DMS114 treated with DMSO at 0.1 percent for 48 hours (cell line): ENCODE data around the gene GAD2.

Experiments used
- DNase-seq: peaks from one replicate; lab custom pipeline; 2025; ENCODE audit not compliant: unreplicated experiment; lab: John Stamatoyannopoulos, UW

The GAD2 gene

DNA sequence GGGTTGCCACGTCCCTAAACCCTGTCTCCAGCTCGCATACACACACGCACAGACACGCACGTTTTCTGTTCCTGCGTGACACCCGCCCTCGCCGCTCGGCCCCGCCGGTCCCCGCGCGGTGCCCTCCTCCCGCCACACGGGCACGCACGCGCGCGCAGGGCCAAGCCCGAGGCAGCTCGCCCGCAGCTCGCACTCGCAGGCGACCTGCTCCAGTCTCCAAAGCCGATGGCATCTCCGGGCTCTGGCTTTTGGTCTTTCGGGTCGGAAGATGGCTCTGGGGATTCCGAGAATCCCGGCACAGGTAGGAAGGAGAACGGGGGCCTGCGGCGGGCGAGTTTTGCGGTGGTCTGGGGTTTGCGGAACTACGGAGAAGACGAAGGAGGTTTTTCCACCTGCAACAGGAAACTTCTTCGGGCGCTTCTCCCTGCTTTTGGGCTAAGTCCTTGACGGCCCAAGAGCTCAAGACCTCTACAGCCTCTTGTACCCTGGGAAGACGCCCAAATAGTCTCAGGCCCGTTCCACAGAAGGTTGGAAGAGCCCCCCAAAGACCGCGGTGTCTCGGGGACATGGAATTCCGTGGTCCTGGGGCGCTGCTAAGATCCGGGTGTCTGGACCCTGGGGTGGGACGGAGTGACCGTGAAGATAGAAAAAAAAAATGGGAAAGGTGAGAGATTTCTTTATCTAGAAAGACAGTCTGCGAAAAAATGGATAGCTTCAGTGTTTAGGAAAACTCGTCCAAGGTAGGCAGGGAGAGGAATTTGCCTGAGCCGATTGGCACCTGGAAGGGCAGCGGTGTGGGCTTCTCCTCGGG lies at the start of gene GAD2:
Gene GAD2, plus strand, starts transcription at position 190 of the 811 bp plus-strand sequence. Its CDS starts 36 bp downstream, at position 226.
- no peak for DNase-seq

DNA sequence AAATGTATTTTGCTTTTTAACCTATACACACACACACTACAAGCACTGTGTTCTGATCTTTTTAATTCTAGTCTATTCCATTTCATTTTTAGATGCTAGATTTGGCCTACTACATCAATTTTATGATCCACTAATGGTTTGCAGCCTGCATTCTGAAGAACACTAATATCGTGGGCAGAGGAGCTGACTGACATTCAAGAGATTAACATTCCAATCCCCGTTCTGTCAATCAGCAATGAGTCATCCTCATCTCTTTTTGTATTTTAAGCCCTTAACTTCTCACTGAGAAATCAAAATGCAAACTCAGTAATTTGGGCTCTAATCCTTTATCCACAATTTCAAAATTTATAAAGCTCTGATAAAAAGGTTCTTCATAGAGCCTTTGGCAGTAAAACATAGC lies 47.1 kb upstream of the GAD2 start:
- DNase-seq: no peak

DNA sequence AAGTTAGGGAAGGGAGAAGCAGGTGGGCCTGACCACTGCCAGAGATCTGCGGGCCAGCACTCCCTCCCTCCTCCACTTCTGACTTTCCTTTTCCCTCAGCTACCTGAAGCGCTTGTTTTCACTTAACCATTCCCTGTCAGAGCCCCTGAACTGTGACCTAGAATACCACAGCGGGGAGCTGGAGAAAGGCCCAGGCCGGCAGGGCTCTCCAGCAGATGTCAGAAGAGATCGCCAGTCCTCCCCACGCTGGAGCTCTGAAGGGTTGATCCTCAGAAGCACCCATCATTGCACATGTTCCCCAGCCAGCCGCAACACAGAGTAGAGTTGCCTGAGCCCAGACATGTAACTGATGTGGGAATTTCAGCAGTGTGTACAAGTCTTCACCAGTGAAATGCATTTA lies 44.4 kb upstream of the GAD2 start:
- DNase-seq: no peak

DNA sequence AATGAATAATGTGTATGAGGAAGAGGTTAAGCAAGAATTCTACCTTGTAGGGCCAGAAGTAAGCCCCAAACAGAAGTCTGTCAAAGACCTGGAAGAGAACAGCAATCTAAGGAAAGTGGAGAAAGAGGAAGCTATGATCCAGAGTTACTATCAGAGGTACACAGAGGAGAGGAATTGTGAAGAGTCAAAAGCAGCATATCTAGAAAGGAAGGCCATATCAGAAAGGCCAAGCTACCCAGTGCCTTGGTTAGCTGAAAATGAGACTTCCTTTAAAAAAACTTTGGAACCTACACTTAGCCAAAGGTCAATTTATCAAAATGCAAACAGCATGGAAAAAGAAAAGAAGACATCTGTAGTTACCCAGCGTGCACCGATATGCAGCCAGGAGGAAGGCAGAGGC lies 42.7 kb upstream of the GAD2 start:
- no peak for DNase-seq

DNA sequence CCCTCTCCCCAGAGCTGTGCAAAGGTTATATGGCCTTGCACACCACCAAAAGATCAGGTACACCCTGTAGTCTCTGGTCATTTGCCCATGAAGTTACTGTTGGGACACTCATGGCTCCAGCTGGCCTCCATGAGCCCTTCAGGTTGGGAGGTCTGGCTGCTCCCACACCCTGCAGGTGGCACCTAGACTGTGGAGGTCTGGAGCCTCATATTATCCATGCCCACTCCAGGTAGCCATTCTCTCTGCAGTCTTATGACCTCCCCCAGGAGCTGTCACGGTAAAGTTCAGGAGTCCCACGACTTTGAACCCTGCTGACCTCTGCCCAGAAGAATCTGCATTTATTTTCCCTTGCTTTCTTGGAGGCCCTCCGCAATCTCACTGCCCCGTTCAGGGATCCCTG lies 39.2 kb upstream of the GAD2 start:
- DNase-seq: no peak

DNA sequence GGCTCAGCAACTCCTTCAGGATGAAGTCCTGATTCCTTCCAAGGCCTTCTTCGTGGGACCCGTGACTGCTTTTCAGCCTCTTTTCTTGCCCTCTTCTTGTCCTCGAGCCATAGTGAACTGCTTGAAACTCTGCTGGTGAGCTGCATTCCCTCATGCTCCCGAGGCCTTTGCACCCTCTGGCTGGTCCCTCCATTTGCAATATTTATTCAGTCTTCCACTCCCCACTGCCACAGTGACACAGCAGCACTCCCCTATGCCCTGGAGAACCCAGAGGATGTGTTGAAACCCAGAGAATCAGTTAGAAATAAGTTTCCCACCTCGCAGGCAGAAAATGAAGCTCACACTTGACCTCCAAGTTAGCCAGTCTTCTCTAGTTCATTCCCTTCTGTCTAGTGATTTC lies 22.3 kb upstream of the GAD2 start:
- no peak for DNase-seq

DNA sequence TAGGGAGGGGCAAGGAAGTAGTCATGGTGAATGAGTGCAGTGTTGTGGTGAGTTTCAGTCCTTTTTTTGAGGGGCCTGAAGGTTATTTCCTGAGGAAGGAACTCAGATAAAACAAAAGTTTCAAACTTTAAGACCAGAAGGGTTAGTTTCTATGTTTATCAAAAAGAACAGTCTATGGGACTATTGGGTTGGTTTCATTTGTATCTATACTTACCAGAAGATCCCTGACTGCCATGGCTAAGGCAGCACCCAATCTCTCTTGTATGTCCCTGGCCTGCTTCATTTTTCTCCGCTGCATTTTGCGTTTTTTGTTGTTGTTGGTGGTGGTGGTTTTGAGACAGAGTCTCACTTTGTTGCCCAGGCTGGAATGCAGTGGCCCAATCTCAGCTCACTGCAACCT lies 19.3 kb upstream of the GAD2 start:
- no peak for DNase-seq

DNA sequence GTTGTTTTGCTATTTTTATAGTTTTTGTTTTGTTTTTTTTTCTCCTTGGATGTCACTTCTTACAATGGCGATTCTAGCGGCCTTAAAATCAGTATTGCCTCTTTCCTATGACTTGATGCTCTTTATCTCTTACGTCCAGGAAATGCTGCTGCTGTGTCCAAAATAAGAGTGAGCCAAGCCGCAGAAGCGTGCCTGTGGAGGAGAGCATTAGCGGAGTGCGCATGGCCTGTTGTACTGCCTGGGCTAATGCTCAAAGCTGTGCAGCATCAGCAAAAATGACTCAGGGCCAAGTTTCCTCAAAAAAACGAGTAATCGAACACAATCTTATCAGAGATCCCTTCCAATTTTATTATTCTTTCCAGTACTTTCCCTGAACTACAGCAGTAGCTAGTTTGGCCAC lies 18.5 kb upstream of the GAD2 start:
- DNase-seq: no peak

DNA sequence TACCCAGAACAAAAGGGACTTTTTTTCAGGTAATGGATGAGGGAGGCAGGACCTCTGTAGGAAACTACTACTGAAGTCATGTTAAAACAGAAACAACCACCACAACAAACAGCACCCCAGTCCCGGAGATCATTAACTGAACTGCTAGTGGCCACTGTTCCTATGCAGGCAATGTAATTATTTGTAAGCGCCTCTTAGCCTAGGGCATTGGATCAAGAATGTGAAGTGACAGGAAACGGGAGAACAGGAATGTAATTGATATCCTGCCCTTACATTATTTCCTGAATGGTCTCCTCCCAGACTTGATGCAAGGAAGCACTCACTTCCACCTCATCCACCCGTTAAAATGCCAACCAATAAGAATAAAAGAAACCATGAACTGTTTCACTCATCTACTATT lies 16.7 kb upstream of the GAD2 start:
- no peak for DNase-seq

DNA sequence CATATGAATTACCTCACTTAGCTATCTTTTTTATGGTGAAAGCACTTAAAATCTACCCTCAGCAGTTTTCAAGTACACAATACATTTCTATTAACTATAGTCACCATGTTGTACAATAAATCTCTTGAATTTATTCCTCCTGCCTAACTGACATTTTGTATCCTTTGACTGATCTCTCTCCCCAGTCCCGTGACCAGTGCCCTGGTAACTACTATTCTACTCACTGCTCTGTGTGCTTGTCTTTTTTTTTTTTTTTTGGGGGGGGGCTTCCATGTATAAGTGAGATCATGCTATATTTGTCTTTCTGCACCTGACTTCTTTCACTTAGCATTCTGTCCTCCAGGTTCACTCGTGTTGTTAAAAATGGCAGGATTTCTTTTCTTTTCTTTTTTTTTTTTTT lies 11.4 kb upstream of the GAD2 start:
- no peak for DNase-seq

DNA sequence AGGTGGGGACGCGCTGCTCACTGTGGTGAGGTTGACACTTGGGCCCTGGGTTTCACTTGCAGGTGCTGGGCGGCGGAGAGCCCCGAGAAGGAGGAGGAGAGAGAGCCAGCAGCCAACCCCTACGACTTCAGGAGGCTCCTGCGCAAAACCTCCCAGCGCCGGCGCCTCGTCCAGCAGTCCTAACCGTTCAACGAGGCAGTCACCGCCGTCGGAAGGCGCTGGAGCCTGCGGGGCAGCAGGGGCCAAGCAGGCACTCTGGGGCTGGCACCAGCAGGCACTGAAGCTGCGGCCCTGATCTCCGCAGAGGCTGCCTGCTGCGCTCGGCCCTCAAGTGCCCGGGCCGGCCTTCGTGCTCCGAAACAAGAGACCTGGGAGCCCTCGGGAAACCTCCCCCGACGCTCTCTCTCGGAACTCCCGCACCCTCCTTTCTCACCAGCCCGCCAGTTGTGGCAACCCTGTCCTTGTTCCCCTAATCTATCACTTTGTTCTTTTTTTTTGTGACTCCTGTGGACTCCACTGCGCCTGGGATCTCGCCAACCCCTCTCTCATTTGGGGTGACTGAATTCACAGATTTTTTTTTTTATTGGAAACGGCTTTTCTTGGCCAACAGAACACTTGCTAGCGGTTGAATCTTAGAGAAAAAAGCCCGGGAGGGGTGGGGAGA lies 4.7 kb upstream of the GAD2 start:
- DNase-seq: no peak

DNA sequence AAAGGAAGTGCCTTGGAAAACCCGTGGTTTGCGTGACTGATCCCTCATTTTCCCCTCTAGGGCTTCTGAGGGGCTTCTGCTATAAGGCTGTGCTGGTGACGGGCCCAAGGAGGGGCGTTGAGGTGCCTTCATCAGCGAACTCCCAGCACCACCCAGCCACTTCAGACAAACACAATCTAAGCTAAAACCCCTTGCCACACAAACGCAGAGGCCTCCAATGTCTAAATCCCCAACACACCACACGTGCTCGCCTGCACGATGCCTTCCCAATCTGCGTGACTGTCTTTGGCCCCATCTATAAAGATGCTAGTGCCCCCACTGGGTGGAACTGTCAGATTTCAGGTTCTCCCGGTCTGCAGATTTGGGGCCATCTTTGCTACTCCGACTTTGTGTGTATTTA lies 4.1 kb upstream of the GAD2 start:
- no peak for DNase-seq

DNA sequence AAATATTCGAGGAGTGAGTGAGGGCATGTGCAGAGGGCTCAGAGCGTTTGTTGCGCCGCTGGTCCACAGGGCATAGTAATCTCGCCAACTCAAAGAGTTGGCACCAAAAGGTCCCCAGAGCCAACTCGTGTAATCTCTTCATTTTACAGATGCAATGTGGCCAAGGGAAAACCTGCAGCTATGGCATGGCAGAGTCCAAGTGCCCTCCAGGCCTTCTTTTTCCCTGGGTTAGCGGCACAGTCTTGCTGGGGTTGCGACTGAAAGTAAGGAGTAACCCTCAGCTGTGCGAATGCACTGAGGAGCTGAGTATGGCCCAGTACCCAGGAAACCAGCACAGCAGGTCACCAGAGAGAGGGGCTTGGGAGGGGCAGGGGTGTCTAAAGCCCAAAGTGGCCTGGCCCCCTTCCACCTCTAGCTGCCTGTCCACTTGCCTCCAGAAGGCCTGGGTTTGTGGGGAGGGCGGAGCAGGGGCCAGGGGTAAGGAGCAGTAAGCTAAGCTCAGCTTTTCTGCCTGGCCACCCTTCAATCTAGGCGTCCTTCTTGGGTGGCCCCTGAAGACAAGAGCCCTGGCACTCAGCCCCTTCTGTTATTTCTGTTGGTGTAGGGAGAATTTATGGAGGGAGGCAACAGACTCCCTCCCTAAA lies 3.3 kb upstream of the GAD2 start:
- DNase-seq: no peak

DNA sequence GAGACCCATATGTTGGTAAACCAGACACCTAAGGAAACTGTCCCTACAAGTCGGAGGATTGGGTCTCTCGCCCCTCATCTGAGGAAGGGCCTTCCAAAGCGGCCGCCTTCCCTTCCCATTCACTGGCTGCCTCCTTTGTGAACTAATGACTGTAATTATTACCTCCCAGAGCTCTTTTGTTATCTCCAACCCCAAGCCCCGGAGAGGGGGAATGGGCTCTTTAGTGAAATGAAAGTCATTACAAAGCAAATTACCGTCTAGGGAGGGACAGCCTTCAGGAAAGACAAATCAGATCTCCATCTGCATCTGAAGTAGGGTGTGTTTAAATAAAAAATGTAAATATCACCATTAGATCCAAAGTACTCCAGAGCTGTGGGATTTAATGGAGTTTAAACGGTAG lies 2.6 kb upstream of the GAD2 start:
- DNase-seq: no peak

DNA sequence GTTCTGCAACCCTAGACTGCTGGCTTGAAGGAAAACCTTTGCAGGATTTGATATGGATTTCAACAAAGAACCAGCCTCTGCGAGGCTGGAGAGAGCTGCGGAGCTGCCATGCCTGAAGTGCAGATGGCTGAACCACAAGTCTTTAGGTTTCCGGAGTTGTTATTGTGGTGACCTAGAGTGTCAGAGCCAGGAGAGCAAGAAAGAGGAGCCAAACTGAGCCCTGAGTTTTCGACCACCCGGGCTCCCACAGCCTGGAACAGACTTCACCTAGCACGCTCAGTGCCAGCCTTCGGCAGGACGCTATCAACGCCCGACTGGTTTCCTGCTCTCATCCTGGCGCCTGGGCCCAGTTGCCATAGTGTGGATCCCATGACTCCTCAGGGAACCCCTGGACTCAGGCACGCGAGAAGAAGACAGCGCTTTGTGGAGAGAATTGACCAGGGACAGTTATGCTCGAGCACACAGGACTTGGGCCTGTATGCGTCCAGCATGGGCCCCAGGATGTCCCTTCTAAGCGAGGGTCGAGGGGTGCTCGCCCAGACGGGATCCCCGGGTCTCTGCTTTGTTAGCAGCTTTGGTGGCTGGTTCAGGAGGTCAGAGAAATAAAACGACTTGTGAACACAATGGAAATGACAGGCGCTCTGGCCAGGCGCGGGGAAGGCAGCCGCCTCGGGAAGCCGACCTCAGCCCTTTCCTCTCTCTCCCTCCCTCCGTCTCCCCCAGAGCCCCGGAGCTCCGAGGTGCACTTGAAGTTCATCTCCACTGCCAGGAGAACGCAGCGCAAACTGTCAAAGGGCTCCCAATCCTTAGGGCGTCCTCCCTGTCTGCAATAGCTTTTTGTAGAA lies 1.8 kb upstream of the GAD2 start:
- no peak for DNase-seq

DNA sequence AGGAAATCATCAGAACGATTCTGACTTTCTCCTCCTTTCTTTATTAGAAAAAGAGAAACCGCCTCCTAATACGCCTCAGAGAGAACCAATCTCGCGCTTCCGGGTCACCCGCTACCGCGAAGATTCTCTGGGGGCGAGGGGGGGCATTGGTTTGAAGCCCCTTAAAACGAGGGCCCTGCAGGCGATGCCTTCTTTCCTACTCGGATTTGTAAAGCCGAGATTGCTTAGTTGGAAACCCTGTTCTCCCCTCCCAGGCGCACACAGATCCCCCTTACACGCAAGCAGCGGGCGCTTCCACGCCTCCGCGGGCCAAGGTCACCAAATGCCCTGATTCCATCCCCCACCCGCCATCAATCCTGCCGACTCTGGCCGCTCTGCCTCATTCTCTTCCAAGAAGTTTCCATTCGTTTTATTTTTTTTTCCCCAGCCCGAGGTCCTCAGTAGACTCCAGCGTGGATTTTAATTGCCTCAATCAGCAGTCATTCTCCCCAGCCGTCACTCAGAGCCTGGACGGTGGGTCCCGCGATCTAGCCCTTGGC lies 1.1 kb upstream of the GAD2 start:
- DNase-seq: no peak

DNA sequence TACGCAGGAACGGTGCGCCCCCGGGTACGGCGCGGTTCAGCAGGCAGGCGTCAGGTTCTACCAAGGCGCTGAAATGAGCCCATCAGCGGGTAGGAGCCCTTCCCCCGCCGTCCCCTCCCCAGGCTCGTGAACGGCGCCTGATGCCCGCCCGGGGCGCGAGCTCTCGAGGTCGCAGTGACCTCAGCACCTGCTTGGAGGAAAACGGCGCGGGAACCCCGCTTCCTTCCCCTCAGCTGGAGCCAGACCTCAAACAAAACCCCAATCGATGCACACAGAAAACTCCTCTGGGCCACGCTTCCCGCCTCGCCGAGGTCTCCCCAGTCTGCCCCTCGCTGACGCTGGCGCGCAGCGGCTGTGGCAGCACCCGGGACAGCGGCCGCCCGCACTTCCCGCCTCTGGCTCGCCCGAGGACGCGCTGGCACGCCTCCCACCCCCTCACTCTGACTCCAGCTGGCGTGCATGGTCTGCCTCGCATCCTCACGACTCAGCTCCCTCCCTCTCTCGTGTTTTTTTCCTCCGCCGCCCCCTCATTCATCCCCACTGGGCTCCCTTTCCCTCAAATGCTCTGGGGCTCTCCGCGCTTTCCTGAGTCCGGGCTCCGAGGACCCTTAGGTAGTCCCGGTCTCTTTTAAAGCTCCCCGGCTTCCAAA lies 514 bp upstream of the GAD2 start:
- DNase-seq: no peak

DNA sequence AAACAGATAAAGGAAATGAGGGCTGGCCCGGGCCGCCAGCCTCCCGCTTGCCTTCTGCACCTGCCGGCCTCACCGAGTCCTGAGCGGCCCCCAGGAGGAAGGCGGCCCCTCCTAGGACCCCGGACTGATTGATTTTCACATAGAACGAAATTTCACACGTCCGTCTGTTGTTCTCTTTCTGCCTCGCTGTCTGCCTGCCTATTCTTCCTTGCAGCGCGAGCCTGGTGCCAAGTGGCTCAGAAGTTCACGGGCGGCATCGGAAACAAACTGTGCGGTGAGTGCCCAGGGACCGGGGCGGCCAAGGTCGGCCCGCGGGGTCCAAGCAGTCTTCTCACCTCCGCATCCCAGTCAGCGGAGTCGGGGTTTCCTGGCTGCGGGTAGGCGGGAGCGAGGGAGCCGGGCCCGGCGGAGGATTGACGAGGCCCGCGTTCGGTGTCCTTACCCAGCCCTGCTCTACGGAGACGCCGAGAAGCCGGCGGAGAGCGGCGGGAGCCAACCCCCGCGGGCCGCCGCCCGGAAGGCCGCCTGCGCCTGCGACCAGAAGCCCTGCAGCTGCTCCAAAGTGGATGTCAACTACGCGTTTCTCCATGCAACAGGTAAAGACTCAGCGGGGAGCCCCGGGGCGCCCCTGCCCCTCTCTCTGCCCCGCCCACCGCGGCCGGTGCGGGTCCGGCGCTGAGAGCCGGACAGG lies 967 bp downstream of the GAD2 start:
- no peak for DNase-seq

DNA sequence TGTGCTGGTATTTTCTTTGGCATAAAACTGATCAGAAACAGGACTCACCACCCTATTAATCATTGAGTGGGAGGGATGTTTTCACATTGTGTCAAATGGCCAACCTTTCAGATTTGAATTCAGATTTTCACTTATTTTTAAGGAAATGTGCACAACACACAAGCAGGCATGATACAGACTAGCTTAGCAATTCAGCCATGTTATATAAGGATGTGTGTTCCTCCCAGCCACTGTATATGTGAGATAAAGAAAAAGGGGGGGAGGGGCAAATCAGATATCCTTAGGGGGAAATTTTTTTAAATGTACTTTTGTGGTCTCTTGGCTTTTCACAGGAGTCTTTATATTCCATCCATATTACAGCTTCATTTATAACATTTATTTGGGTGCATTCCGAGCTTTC lies 3.1 kb downstream of the GAD2 start:
- no peak for DNase-seq

DNA sequence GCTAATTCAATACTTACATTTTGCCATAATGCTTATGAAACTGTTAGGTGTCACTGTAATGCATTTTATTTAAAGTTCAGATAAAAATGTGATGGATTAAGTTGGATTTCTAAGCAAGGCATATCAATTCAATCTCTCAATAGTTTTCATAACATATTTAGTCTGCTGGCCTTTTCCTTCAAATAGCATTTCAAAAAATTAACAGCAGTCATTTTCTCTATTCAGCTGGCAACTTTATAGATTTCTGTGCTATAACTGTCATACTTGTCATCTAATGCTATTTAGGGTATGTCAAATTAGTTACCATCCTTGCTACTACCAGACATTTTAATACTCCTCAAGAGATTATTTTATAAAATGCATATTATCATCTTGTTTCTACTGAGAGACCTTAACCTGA lies 4.3 kb downstream of the GAD2 start:
- no peak for DNase-seq
